PC-3 (cell line): ENCODE measurements around the gene ID1. TPM values are rescaled to one million over a fixed set of nuclear protein-coding genes. Genes with fewer than 3 reads are reported as not detected.

Experiments
- ATAC-seq: fragments of 200-7000 bp; cut with Tn5 transposase; 2 replicates; pipeline ENCODE4 v1.9.1; 2020; ENCODE audit warnings: mild to moderate bottlenecking, moderate library complexity
- BruUV-seq: library from RNA; stranded (reverse); fragments of 400-500 nt; replicated peaks from 2 replicates; lab custom pipeline; 2021; lab: Mats Ljungman, UMichigan
- CTCF ChIA-PET: fragments of 300-600 bp; sonication (Branson Sonifier 250); formaldehyde crosslinking; loops from one replicate; lab custom pipeline; 2022; ENCODE audit warnings: antibody characterized with exemption; lab: Charles Lee
- POLR2A ChIA-PET: fragments of 300-600 bp; sonication (Branson Sonifier 250); formaldehyde crosslinking; loops from one replicate; lab custom pipeline; 2022; ENCODE audit warnings: antibody characterized with exemption; ENCODE audit not compliant: unreplicated experiment; lab: Charles Lee
- DNase-seq: peaks from one replicate; pipeline ENCODE4 v3.0.0-alpha.2; 2015
- H2AFZ ChIP-seq: fragments of 300-600 bp; sonication (generic); 2 replicates; pipeline ENCODE4 v1.6.0; 2016; ENCODE audit warnings: antibody characterized with exemption, low read length
- H3F3A ChIP-seq: fragments of 300-600 bp; sonication (generic); one replicate; pipeline ENCODE4 v1.6.0; 2017; ENCODE audit warnings: antibody characterized with exemption, low read length, control low read depth, mild to moderate bottlenecking; ENCODE audit not compliant: unreplicated experiment
- H3K27ac ChIP-seq: fragments of 300-600 bp; sonication (generic); 2 replicates; pipeline ENCODE4 v1.5.1; 2016; ENCODE audit warnings: mild to moderate bottlenecking, low read length
- H3K27me3 ChIP-seq: fragments of 300-600 bp; sonication (generic); 2 replicates; pipeline ENCODE4 v1.6.1; 2016; ENCODE audit warnings: low read length, mixed read lengths
- H3K36me3 ChIP-seq: fragments of 300-600 bp; sonication (generic); 2 replicates; pipeline ENCODE4 v1.6.1; 2016; ENCODE audit warnings: low read depth, mixed run types, low read length, mixed read lengths
- H3K4me1 ChIP-seq: fragments of 300-600 bp; sonication (generic); 2 replicates; pipeline ENCODE4 v1.5.1; 2016; ENCODE audit warnings: low read length; ENCODE audit not compliant: insufficient read depth
- H3K4me2 ChIP-seq: fragments of 300-600 bp; sonication (generic); 2 replicates; pipeline ENCODE4 v1.6.0; 2016; ENCODE audit warnings: low read length
- H3K4me3 ChIP-seq: fragments of 300-600 bp; sonication (generic); 2 replicates; pipeline ENCODE4 v1.5.1; 2016; ENCODE audit warnings: mild to moderate bottlenecking, low read length, mixed read lengths
- H3K79me2 ChIP-seq: fragments of 300-600 bp; sonication (generic); 2 replicates; pipeline ENCODE4 v1.6.1; 2017; ENCODE audit warnings: low read length, mixed read lengths
- H3K9ac ChIP-seq: fragments of 300-600 bp; sonication (generic); 2 replicates; pipeline ENCODE4 v1.6.0; 2016; ENCODE audit warnings: mild to moderate bottlenecking, low read length
- H3K9me2 ChIP-seq: fragments of 300-600 bp; sonication (generic); replicated peaks from 2 replicates; pipeline ENCODE4 v1.6.1; 2016; ENCODE audit warnings: mixed run types, low read length, mixed read lengths
- H3K9me3 ChIP-seq: fragments of 300-600 bp; sonication (generic); 2 replicates; pipeline ENCODE4 v1.6.1; 2016; ENCODE audit warnings: low read length, mixed read lengths
- H4K20me1 ChIP-seq: fragments of 300-600 bp; sonication (generic); 2 replicates; pipeline ENCODE4 v1.6.1; 2016; ENCODE audit warnings: low read length, mixed read lengths
- CTCF ChIP-seq: fragments of 300-600 bp; sonication (generic); conservative IDR thresholded peaks from 2 replicates; pipeline ENCODE4 v1.5.1; 2017; ENCODE audit warnings: antibody characterized with exemption, low read depth, mild to moderate bottlenecking, low read length
- EZH2 ChIP-seq: fragments of 300-600 bp; sonication (generic); IDR thresholded peaks from one replicate; pipeline ENCODE4 v1.6.1; 2017; ENCODE audit warnings: antibody characterized with exemption, mild to moderate bottlenecking, low read length; ENCODE audit not compliant: unreplicated experiment
- EZH2phosphoT487 ChIP-seq: fragments of 300-600 bp; sonication (generic); IDR thresholded peaks from 2 replicates; pipeline ENCODE4 v1.6.1; 2018; ENCODE audit warnings: mild to moderate bottlenecking, antibody characterized with exemption, low read length, borderline replicate concordance
- intact Hi-C: fragments of 100-400 bp; cut with micrococcal nuclease; formaldehyde crosslinking; loops from 2 replicates; pipeline ENCODE4 v1.9.0; 2023
- microRNA-seq: library from miRNA; unstranded; fragments of <30 nt; microRNA quantifications from one replicate; pipeline ENCODE4 v1.1.0, GENCODE V29; 2020; ENCODE audit not compliant: unreplicated experiment
- total RNA-seq: library from RNA; depleted of rRNA; stranded (reverse); fragments of >200 nt; gene quantifications from 2 replicates; pipeline ENCODE4 v1.2.3, GENCODE V29; 2014; rRNA removed

The ID1 gene
- total RNA-seq, 1 experiment from 2014 or later: 774 TPM

- Histone ChIP-seq H3K9ac (no peak overlapping the region), H2AFZ (no peak overlapping the region), H3K9me2 (no peaks in the 10 kb centered on the region), H3K27me3 (no peaks in the 10 kb centered on the region), H3K27ac (no peak overlapping the region), H3K79me2 (no peaks in the 10 kb centered on the region), H3K4me2 (no peak overlapping the region), H3K36me3 (no peaks in the 10 kb centered on the region), H4K20me1 (no peaks in the 10 kb centered on the region), H3K9me3 (no peaks in the 10 kb centered on the region), H3K4me1 (peaks cover 11% of the 10 kb centered on the region), H3K4me3 (no peak overlapping the region), H3F3A (no peaks in the 10 kb centered on the region)
- POLR2A ChIA-PET: interaction anchor here (0.6 kb wide), 1 partner anchor 71 kb away, joined by 4 read pairs; no protein-coding TSS in a partner anchor
- TF ChIP-seq EZH2phosphoT487 (no peak), EZH2 (no peak), CTCF (no peak)
- intact Hi-C loops: no loop called here
- BruUV-seq: no TSS peak
- CTCF ChIA-PET: interaction anchor here (1.1 kb wide), 1 partner anchor 19 kb away, joined by 3 read pairs; no protein-coding TSS in a partner anchor
- DNase-seq (no peak), ATAC-seq (peak; percentile 21)
Observed at GRCh38 chr20:31653561-31653960, 48.5 kb downstream of the ID1 start.

GRCh38 chr20:31654534-31654933 lies 49.4 kb downstream of the ID1 start:
- no peak for ATAC-seq
- ChIA-PET POLR2A (interaction anchor here (0.7 kb wide), 1 partner anchor 70 kb away, joined by 3 read pairs; no protein-coding TSS in a partner anchor), CTCF (interaction anchor here (1.1 kb wide), 1 partner anchor 20 kb away, joined by 3 read pairs; no protein-coding TSS in a partner anchor)
- Histone ChIP-seq H4K20me1 (no peaks in the 10 kb centered on the region), H3K9ac (no peak overlapping the region), H3K4me1 (peaks cover 11% of the 10 kb centered on the region), H3K27me3 (no peaks in the 10 kb centered on the region), H3K36me3 (no peaks in the 10 kb centered on the region), H3K4me3 (no peak overlapping the region), H3F3A (no peaks in the 10 kb centered on the region), H3K79me2 (no peaks in the 10 kb centered on the region), H3K9me3 (no peaks in the 10 kb centered on the region), H2AFZ (no peak overlapping the region), H3K4me2 (no peak overlapping the region), H3K27ac (no peak overlapping the region), H3K9me2 (no peaks in the 10 kb centered on the region)
- no peak for DNase-seq
- TF ChIP-seq EZH2phosphoT487 (no peak), EZH2 (no peak), CTCF (no peak)
- intact Hi-C loops: no loop called here
- no TSS peak for BruUV-seq

Small RNAs within 50 kb of the gene (microRNA-seq; reads per million reads assigned to microRNA genes)
- gene MIR3193: 1.3 reads per million

Other genes with a start within 250 kb of the ID1 start
- not detected in 2 replicates for gene DEFB118, start 236.7 kb upstream of the ID1 start, total RNA-seq
- not detected in 2 replicates for gene DEFB119, start 214.7 kb upstream of the ID1 start, total RNA-seq
- not detected in 2 replicates for gene DEFB121, start 199.1 kb upstream of the ID1 start, total RNA-seq
- gene DEFB123, start 164.7 kb upstream of the ID1 start, total RNA-seq: not detected in 2 replicates
- gene DEFB124, start 130.2 kb upstream of the ID1 start, total RNA-seq: not detected in 2 replicates
- not detected in 2 replicates for gene REM1, start 130.0 kb upstream of the ID1 start, total RNA-seq
- gene HM13, start 90.8 kb upstream of the ID1 start, total RNA-seq: 99.5 and 125 TPM in 2 replicates
- gene COX4I2, start 32.6 kb downstream of the ID1 start, total RNA-seq: not detected in 2 replicates
- 260 and 277 TPM in 2 replicates for gene BCL2L1, start 117.6 kb downstream of the ID1 start, total RNA-seq
- gene TPX2, start 134.0 kb downstream of the ID1 start, total RNA-seq: 128 and 151 TPM in 2 replicates
- gene MYLK2, start 214.1 kb downstream of the ID1 start, total RNA-seq: 1.7 TPM in 2 replicates
- not detected in 2 replicates for gene FOXS1, start 240.3 kb downstream of the ID1 start, total RNA-seq